H1 (cell line): ENCODE measurements around the gene PCBD1. TPM values are rescaled to one million over a fixed set of nuclear protein-coding genes. Genes with fewer than 3 reads are reported as not detected.

Experiments used
- polyA plus RNA-seq, 7 experiments: library from polyadenylated mRNA; depleted of rRNA in 3 of 7; stranded (reverse) in 5 of 7; unstranded in 2 of 7; fragments of >200 nt in 5 of 7; fragments of 200-250 nt in 2 of 7; gene quantifications; 1 replicate in 5 of 7; 2 replicates in 1 of 7; 4 replicates in 1 of 7; pipeline versions ENCODE4 v1.2.1 to v1.2.3, GENCODE V29; 2011 to 2013; ENCODE audit warnings: missing spikeins in 2 of 7, mixed read lengths in 2 of 7
- total RNA-seq: library from RNA; stranded (reverse); fragmentation: NEBNext Ultra II Directional; extraction: Animal tissue kit (Norgen Biotek cat#: 25700); gene quantifications from 2 replicates; pipeline ENCODE4 v1.2.1, GENCODE V29; 2021
- TF ChIP-seq, protein P1 (sequence below), 3 experiments: IDR thresholded peaks; 1 replicate in 2 of 3; 2 replicates in 1 of 3; pipeline versions ENCODE4 v1.5.1 to v1.6.1; 2011; ENCODE audit warnings: low read length in 3 of 3, mild to moderate bottlenecking in 3 of 3, inconsistent platforms in 2 of 3, low read depth in 1 of 3, moderate library complexity in 1 of 3; ENCODE audit not compliant: insufficient read depth in 1 of 3; ENCODE audit errors: control extremely low read depth in 1 of 3

Gene PCBD1
- total and polyA plus RNA-seq, 2 of the 8 experiments (the other 6 are each of a cell fraction or from before 2014, with no cell fraction given), result 46.5 to 55.0 TPM

DNA sequence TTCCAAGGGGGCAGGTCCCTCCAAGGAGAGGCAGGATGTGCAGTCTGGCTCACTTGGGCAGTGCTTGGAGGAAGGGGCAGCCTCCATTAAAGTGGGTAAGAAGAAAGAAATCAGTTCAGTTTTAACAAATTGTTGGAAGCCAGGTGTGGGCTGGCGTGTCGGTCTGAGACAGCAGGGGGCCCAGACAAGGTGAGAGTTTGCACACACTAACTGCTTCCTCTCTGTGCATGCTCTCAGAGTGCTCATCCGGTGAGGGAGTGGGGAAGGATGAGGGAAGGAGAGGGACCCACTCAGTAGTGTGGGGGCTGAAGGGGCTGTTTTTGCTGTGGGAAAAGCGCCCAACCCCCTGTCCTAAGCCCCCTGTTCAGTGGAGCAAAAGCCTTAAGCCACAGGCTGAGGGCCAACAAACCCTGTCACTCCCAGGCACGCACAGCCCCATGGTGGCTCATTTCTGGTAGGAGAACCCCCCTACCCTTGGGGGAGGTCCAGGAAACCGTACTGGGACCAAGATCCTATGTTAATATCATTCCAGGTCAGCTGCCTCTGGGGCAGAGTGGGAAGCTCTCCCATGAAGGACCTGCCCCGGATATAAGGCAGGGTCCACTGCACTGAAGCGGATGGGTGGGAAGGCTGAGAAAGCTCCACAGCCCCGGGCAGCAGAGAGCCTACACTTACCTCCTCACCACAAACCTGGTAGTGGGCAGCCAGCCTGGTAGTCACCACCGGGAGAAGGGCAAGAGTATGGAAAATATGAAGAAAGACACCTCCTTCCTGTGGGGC lies 5.1 kb upstream of the PCBD1 start (continued):
- TF ChIP-seq, protein P1, sequence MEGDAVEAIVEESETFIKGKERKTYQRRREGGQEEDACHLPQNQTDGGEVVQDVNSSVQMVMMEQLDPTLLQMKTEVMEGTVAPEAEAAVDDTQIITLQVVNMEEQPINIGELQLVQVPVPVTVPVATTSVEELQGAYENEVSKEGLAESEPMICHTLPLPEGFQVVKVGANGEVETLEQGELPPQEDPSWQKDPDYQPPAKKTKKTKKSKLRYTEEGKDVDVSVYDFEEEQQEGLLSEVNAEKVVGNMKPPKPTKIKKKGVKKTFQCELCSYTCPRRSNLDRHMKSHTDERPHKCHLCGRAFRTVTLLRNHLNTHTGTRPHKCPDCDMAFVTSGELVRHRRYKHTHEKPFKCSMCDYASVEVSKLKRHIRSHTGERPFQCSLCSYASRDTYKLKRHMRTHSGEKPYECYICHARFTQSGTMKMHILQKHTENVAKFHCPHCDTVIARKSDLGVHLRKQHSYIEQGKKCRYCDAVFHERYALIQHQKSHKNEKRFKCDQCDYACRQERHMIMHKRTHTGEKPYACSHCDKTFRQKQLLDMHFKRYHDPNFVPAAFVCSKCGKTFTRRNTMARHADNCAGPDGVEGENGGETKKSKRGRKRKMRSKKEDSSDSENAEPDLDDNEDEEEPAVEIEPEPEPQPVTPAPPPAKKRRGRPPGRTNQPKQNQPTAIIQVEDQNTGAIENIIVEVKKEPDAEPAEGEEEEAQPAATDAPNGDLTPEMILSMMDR (IDR thresholded peaks at IDR 0.05; ENCODE audit: control extremely low read depth in 1 of 3, insufficient read depth in 1 of 3, low read depth in 1 of 3, low read length in 3 of 3), result no peak
- TF ChIP-seq, all 59 proteins: peak for 0
